Hematopoietic multipotent progenitor cell treated with erythropoietin and hydrocortisone succinate and interleukin-3 and kit ligand, for 17 days (in vitro differentiated cells): ENCODE measurements around the gene TRAF3.

Experiments
- DNase-seq: peaks from one replicate; pipeline ENCODE4 v3.0.0-alpha.2; 2015; ENCODE audit warnings: low spot score

TRAF3 gene

DNA sequence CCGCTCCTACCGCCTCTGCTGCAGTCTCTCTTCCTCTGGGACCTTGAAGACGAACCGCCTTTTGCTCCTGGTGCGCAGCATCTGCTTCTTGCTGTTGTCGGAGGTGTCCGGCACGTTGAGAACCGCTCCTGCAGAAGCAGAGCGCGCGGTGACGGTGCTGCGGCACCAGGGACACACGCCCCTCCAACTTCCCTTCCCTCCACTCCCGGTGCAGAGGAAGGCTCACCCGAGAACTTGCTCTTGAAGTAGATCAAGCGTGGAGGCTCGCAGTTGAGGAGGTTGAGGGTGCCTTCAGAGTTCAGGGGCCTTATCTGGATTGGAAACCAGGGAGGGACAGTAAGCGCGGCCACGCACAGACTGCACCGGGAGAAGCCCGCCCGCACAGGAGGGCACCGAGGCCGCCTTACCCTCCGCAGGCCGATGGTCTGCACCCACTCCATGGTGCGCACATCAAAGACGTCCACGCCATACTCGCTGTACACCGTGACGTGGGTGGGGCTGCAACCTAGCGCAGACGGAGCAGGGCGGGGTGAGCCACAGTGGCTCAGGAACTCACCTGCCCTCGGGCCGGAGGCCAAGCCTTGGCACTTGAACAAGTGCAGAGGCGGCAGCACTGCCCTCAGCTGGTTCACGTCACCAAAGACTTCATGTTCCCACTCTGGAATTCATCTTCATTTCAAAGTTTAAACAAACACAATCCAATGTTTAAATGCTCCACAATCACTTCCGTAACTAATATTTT is 162.7 kb downstream of the TRAF3 start:
- DNase-seq = no peak

DNA sequence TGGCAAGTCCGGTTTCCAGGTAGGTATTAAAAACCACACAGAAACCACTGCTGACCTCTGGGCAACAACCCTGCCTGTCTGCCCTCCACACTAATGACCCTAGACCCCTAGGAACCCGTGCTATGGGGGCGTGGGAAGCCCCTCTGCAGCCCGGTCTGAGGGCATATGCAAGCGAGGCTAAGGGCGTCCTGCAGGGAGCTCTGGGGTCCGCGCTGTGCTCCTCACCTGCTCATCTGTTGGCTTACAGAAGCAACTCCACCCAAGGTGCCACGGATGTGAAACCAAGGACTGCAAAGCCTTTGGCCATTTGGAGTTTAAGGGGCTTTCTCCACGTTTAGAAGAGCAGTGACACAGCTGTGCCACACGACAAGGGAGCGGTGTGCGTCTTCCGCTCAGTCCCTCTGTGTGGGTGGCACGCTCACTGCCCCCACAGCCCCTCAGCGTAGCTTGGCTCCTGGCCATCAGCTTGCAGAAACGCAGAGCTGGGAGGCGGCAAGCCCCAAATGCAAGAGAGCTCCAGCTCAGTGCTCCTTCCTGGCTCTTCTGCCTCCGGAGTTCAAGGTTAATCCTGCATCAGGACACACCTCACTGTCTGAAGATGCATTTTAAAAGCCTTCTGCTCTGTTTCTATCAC is 163.6 kb downstream of the TRAF3 start:
- no peak for DNase-seq

DNA sequence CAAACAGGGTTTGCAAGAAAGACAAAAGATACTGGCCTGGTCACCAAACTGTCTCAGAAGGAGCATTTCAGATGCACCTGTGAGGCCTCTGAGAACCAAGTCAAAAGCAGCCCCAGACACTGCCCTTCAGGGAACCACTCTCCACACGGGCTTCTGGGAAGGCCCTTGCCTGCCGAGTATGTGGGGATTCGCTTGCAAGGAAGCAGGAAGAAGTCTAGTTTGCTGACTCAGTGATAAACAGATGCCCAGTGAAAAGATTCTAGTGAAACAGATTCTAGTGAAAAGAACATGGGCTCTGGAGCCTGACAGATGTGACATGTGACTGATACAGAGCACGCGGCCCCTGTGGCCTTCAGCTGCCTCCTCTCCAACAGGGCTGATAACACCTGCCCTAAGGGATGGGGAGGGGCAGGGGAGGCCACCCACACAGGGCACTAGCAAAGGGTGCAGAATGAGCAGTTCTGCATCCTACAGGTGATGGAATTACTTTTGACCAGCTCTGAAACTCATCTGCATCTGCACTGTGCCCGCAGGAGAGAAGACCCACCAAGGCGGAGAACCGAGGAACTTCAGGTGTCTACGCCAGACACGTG is 164.3 kb downstream of the TRAF3 start:
- no peak for DNase-seq

DNA sequence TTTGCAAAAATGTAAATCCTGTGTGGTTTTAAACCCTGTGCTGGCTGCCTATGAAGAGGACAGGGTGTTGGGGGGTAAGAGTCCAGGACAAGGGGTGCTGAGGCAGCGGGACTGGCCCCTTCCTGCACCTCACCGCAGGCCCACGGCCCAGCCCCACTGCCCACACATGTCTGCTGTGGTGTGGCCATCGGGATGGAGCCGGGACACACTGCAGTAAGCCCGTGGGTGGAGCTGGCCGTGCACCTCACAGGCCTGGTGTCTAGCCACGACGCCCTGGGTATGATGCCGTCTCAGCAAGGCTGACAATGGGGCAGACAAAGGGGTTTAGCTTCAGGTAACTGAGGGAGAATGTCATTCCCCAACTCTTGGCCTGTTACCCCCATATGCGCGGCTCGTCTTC is 164.8 kb downstream of the TRAF3 start:
- DNase-seq = no peak

DNA sequence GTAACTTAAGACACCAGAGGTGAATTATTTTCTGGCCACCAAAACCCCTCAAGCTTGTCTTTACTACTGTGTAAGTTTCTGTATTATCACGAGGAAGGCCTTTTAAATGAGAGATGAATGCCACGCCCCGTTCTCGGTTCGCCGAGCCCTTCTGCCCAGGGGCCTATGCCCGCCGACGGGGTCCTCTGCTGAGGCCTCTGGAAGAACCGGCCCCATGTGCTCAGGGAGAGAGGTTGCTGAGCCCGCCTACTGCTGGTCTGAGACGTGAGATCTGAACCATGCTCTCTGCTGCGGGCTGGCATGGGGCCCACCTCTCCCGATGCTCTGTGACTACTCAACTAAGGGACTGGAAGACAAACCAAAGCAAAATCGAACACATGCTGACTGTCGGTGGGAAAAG is 166.2 kb downstream of the TRAF3 start:
- DNase-seq = no peak

DNA sequence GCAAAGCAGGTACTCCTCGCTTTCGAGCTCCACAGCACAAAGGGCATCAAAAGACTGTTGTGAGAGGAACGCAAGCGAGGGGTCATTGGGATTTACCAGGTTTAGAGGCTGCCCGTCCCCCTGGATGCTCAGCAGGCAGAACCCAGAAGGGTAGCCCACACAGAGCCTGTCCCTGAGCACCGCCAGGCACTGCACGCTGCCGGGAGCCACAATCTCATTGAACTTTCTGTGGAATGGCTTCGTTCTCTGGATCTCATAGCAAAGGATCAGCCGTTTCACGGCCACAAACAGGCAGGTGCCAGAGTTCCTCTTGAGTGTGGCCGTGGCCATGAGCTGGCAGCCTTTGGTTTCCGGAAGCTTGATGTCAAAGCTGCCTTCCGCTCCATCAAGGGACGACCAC is 166.7 kb downstream of the TRAF3 start:
- DNase-seq = no peak

DNA sequence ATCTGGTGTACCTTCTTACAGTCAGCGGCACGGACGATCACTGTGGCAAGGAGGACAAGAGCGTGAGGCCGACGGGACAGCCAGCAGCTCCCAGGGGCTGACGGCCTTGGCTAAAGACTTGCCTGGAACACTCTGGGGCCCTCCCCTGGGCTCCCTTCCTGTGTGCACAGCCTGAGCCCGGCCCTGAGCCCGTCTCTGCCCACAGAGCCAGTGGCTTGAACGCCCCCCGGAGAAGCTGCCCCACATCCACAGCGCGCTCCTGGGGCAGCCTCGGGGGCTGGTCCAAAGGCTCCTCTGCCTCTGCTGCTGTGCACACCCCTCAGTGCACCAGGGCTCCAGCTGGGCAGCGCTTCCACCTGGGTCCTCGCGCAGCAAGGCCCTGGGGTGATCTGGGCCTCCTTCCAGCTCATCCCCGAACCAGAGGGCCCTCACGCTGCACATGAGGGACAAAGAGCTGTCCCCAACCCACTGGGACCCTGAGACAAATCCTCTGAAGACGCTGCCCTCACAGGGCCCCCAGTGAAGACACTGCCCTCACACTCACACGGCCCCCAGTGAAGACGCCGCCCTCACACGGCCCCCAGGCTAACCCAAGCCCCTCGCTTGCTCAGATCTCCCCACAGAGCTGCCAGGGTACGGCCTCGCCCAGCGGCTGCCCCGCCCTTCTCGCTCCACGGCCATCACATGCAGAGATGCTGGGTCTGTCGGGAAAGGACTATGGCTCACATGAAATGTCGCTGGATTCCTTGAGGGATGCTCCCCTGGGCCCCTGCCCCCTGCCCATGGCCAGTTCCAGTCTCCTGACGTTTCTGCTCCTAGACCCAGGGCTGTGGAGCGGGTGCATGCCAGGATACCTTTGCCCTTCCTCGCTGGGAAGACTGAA is 167.4 kb downstream of the TRAF3 start:
- DNase-seq = no peak

GRCh38 chr14:102945346-102946130 is 168.3 kb downstream of the TRAF3 start:
- DNase-seq = no peak

DNA sequence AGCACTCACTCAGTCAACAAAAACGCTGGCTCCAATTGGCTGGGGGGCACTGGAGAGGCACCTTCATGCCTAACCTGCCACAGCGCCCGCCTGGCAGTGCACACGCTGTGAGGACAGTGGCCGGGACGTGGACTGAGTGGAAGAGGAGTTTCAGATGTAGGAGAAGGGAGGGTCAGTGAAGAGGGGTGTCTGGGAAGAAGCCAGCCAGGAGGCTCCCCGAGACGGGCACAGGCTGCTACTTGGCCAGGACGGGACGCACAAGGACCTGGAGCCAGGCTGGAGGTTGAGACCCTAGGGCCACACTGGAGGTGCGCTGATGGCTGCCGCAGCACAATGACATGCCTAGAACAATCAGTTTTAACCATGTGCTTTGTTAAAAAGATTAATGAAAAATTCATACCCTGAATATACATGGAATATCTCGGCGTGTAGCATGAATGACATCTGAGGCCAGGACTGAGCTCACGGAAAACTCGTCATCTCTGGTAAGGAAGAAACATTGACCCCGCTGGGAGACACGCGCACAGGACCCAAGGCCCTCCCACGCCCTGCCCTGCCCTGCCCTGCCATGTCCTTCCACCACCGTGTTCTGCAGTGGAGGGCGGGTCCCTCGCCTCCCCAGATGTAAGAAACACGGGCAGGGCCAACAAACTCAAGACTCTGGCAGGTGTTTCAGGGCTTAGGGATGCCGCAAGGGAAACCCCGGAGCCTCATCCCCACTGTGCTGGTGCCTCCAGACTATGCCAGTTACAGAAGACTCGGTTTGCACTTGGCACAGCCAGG is 170.3 kb downstream of the TRAF3 start:
- no peak for DNase-seq

DNA sequence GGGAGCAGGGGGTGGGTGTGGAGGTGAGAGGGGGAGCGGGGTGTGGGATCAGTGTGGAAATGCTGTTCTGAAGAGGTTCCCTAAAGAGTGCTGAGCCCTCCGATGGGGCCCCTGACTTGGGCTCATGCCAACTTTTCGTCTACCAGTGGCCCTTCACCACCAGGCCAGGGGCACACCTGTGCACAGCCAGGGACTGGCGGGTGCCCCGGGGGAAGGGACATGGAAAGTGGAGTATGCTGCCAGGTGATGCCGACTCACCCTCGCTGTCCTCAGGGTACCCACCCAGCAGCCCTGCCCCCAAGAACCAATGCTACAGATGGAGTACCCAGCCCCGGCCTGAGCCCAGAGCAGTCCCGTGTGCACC is 171.4 kb downstream of the TRAF3 start:
- no peak for DNase-seq

GRCh38 chr14:102949062-102949800 is 172.0 kb downstream of the TRAF3 start:
- DNase-seq = no peak

DNA sequence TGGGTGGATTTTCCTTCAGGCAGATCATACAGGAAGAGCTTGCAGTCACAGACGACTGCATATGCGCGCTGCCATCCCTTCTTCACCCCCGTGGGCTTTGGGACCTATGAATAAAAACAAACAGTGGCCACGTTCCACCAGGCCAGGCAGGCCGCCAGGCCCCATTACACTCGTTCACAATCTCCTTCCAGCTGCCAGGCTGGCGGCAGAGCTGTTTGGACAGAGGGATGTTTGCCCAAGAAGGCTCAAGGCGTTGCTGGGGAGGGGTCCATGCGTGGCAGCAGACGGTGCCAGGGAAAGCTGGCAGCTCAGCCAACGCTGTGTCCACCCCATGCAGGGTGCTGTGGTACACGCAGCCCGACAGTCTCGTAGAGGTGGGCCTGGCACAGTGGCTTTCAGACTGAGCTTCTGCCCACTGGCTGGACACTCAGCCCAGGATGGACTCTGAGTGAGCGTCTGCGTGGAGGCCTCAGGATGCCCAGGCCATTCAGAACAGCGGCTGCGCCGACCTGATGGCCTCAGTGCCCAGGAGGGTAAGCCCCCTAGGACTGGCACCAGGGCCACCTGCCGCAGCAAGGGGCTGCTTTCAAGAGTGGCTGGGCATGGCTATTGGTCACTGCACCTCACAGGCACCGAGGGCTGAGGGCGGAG is 172.7 kb downstream of the TRAF3 start:
- no peak for DNase-seq

GRCh38 chr14:102951034-102951433 is 173.8 kb downstream of the TRAF3 start:
- no peak for DNase-seq

GRCh38 chr14:102951799-102952198 is 174.6 kb downstream of the TRAF3 start:
- DNase-seq = no peak

DNA sequence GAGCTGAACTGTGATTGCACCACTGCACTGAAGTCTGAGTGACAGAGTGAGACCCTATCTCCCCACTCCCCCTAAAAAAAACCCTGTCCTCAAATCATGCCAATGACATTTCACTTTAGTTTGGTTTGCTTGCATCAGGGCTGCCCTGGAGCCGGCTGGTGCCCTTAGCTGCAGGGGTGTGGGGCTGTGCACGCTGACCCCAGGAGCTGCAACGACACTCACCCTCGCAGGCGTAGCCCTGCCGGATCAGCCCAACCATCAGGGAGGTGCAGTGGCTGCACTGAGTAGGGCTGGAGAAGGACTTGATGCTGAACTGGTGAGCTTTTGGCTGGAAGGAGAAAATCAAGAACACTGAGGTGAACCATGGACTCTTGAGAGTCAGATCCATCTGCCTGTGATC is 175.0 kb downstream of the TRAF3 start:
- DNase-seq = no peak

DNA sequence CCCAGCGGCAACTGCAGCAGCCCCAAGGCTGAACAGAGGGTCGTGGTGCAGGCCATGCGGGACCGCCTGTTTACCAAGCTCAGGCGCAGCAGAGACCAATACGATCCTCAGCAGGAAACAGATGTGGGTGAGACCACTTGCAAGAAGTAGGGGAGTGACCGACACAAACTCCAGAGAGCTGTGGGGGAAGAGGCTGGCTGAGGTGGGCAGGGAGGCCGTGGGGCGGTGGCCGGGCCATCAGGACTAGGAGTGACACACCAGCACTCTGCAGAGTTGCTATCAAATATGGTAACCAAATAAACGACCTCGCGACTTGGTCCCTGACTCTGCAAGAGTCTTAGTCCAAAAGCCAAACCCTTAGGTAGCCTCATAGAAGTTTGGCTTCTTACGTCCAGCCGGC is 175.9 kb downstream of the TRAF3 start:
- DNase-seq = no peak

GRCh38 chr14:102954081-102954789 is 177.0 kb downstream of the TRAF3 start:
- DNase-seq = no peak

DNA sequence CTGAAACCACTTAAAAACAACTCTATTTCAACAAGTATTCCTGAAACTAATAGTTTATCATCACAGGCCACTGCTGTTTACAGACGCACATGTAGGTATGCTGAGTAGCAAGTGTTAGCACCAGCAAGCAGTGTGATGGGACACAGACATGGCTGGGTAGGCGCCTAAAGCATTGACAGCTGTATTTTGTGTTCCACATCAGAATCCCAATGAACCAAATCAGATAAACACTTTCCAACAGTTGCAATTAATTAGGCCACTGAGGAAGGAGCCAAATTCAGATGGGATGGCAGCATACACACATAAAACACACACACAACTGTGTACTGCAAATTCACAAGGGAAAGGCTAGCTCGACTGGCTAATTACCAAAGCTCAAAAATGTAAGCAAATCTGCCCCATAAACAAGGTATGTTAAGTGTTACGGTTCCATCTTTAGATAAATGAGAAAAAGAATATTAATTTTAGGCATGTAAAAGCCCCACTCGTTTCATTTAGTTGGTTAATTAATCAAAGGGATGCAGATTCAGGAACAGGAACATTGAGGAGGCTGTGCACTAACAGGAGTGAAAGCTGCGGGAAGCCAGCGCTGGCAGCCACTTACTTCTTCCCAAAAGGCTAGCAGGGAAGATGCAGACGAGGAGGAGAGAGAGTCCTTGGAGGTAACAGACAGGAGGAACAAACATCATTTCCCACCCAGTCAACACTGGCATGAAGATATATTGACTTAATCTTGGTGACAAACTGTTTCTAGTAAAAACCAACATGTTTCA is 178.6 kb downstream of the TRAF3 start:
- DNase-seq = no peak
